Embryonic facial prominence (tissue), 1 donor: Measurements from ENCODE around the gene TAPBP.
A peak's percentile ranks its signal among the peaks of the same experiment; 100 is the strongest.
"Not testable (repeated sequence)": the region's sequence is repeated elsewhere in the genome, so short reads cannot be mapped to it uniquely, and the experiment has no call there.

Source experiments
- DNase-seq: peaks from one replicate; pipeline ENCODE4 v3.0.0-alpha.2; 2016; ENCODE audit errors: extremely low spot score

The TAPBP gene

GRCh38 chr6:33296797-33297405 is 17.0 kb downstream of the TAPBP start:
- DNase-seq: no peak

DNA sequence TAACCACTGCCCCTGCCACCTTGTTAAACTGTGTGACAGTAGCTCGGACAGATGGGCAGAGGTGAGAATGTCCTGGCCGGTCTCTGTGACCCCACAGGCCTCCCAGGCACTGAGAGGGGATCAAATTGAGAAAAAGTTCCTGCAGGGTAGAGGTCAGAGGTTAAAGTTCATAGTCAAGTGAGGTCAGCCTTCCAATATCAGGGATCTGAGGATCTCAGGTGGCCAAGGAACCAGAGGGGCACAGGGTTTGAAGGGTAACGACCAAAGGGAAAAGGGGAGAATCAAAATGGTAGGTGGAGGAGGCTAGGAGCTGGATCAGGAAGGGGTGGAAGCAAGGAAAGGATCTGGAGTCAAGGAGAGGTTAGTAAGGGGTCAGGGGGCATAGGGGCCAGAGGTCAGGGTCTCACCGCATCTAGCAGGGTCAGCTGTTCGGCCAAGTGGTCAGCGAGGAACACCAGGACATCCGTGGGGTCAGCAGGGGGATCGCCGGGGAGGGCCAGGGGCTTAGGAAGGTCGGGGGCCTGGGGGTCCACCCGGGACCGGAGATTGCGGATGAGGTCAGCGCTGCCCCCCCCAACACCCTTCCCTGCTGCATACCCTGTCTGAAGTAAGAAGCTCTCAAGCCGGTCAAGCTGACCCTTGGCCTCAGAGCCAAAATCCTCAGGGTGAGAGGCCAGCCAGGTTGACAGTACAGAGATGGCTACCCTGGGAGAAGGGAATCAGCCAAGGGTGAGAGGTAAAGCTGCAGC is 18.1 kb downstream of the TAPBP start:
- peak; percentile 5 for DNase-seq

- DNase-seq: peak; percentile 3
These were observed 19.6 kb downstream of the TAPBP start for GRCh38 chr6:33294086-33294823.

DNA sequence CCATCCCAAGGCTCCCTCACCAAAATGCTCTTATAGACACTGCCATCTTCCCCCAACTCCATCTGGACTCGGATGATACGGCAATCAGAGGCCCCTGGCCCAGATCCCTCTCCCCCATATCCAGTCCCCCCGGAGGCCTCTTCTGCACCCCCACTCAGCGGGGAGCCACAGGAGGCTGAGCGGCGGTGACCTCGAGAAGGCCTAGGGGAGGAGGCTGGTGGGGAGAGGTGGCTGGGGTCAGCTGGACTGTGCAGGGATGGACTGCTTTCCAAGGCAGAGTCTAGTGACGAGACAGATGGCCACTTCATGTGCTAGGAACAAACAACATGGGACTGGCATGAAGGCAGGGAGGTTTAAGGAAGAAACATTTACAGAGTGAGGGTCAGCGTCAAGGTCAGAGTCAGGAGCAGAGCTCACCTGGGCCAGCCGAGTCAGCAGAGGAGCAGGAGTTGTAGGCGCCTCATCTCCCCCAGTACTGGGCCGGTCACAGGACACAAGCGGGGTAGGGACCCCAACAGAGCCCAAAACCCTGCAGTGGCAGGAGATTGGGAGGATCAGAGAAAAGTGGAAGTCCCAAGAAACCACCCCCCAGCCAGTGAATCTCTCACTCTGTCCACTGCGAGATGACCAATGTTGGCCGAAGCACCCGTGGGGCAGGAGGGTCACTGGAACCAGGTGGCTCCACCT is 20.7 kb downstream of the TAPBP start:
- no peak for DNase-seq

- DNase-seq: peak; percentile 3
These were observed 23.4 kb downstream of the TAPBP start for GRCh38 chr6:33290459-33290858.

DNA sequence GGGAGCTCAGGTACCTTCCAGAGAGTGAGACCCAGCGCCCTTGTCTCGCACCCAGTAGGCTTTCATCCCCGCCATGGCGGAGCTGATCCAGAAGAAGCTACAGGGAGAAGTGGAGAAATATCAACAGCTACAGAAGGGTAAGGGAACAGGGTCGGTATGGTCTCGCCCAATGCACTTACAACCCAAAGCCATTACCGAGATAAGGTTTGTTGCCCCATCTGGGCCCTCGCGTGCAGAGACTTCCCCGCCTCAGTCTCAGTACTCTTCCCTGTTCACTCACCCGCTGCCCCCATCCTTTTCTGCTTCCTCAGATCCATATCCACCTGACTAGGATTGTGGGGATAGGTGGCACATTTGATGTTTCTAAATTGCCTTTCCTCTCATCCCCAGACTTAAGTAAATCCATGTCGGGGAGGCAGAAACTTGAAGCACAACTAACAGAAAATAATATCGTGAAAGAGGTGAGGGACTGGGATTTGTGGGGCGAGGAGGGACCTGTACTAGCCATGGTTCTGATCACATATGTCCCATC is 24.0 kb downstream of the TAPBP start:
- no peak for DNase-seq

DNA sequence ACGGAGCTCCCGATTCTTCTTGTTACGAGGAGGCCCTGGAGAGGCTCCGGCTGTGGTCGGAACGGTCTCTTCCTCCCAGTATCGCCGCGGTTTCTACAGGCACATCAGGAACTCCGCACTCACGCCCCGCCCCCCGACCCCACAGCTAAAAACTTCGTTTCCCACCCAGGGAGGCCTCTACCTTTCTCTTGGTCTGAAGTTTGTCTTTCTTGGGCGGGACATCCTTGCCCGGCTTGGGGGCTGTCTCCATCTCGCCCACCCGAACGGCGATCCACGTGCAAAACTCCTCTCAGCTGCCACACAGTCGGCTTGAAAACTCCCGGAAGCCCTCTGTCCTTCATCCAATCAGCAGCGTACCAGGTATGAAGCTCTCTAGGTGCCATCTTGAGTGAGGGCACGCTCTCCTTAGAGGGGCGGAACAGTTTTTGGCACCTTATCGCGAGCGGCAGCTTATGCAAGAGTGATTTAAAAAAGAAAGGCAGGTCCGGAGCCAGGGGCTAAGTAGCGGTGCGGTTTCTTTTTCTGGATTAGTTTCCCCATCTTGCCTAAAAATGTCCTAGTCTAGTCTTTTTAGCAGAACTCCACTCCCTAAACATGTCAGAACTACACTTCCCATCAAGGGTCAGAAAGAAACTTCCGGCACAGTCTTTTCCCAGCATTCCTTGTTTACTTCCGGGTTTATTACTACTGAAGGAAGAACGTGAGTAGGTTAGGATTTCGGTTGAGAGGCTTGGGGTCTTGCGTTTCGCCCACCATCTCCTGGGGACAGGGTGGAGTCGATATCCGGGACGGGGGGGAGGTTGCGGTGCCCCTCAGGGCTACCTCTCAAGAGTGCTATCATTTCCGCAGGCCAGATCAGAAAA is 24.7 kb downstream of the TAPBP start, which contains the start of the genes PFDN6 and WDR46:
Gene PFDN6 (plus strand): TSS at position 681 of the 863 bp plus-strand sequence. CDS start 256 bp downstream, outside the sequence.
Gene WDR46 (minus strand): TSS at position 319 of the 863 bp plus-strand sequence. CDS start 69 bp downstream, at position 250.
- DNase-seq: peak; percentile 92

DNA sequence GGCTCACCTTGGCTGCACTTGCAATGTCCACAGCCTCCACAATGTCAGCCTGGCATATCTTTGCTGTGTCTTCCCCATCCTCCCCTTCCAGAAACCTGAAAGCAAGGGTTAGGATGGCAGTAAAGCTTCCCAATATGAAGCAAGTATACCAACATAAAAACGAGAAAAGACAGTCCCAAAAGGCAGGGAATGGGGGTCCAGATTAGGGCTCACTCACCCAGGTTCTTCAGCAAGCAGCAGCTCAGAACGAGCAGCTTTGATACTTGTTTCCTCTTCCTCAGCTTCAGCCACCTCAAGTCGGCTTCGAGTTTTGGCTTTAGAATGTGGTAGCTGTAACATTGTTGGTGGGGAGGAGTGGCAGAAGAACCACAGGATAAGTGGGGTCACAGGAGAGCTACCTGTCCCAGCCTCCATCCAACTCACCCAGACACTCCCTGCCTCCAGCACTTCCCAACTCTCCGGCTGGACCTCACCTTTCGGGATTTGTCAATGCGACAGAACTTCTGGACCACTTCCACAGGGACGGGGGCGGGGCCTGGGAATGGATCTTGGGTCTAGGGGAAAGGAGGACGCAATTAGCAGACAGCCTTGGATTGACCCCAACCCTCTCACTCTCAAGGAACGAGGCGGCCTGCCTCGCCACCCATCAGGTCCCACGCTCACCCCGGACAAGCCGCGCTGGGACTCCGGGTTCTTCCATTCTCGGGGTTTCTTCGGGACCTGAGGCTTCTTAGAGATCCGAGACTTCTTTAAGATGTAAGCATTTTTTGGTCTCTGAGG is 25.5 kb downstream of the TAPBP start:
- DNase-seq: peak; percentile 5

GRCh38 chr6:33286946-33287914 is 26.6 kb downstream of the TAPBP start:
- DNase-seq: peak; percentile 4

GRCh38 chr6:33285214-33285613 is 28.7 kb downstream of the TAPBP start:
- DNase-seq: not testable (repeated sequence)

GRCh38 chr6:33280539-33280938 is 33.3 kb downstream of the TAPBP start:
- no peak for DNase-seq

GRCh38 chr6:33279971-33280511 is 33.8 kb downstream of the TAPBP start:
- DNase-seq: no peak

DNA sequence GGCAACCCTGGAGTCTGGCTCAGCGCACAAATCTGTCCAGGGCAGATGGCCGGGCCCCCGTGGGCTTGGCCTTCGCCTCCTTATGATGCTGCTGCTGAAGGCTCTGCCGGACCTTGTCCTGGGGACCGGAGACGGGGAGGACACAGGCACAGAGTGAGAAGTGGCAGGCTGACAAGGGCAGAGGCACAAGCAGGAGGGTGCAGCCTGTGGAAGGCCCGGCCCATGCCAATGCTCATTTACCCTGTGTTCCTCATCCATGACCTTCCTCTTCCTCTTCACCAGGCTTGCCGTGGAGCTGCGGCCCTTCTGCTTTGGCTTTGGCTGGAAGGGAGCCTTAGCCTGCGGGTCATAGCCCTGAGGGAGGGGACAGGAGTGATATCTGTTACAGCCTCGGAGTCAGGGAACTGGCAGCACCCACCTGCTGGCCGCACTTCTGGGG is 34.6 kb downstream of the TAPBP start:
- DNase-seq: no peak

DNA sequence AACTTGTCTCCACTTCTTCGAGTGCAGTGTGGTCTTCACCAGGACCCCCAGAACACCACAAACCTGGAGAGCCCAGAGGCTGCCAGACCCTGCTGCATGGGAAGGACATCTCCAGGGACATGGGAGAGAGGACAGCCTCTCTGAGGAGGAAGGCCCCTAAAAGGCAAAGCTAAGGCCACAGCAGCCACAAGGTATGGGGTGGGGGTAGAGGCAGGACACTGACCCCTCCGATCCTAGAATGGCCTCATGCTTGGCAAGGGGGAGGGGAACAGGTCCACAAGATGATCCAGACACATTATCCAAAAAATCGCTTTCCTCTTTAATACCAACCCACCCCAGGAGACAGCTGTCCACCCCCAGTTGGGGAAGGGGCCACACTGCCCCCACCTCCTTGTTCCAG is 35.1 kb downstream of the TAPBP start:
- no peak for DNase-seq

GRCh38 chr6:33278392-33278741 is 35.5 kb downstream of the TAPBP start:
- DNase-seq: no peak

GRCh38 chr6:33277663-33278391 is 36.1 kb downstream of the TAPBP start:
- no peak for DNase-seq

GRCh38 chr6:33276864-33277662 is 36.8 kb downstream of the TAPBP start, which contains the start of gene B3GALT4:
Gene B3GALT4, plus strand, starts transcription at chr6:33277123. Its CDS starts 297 bp downstream, at chr6:33277420.
- no peak for DNase-seq
